ENCODE measurements around the gene KIAA1671.
"Not testable (repeated sequence)": the region's sequence is repeated elsewhere in the genome, so short reads cannot be mapped to it uniquely, and the experiment has no call there.

KIAA1671 gene

DNA sequence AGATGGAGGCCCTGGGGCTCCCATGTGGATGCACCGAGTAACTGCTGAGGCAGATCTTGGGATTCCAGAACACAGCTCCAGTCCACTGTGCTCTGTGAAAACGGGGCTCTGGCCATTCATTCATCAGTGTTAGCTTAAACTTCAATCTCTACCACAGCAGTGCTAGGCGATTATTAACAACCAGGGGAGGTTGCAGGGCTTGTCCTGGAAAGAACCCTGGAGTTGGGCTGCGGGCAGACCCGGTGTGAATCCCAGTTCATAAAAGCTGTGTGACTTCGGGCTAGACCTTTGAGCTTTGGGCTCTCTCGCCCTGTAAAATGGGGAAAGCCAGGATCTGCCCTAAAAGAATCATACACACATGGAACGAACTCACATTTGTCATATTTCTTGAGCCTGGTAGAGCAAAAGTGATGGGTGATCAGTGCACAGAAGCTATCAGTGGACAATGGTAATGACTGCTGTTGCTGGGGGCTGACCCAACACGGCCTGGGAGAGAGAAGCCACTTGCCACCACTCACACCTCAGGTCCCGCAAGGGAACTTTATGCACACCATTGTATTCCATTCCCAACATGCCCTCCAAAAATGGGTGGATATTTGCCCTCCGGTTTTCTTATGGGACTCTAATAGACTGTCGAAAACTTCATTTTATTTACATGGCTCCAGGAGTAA, 231.6 kb downstream of the KIAA1671 start:
- DNase-seq = no peak

DNA sequence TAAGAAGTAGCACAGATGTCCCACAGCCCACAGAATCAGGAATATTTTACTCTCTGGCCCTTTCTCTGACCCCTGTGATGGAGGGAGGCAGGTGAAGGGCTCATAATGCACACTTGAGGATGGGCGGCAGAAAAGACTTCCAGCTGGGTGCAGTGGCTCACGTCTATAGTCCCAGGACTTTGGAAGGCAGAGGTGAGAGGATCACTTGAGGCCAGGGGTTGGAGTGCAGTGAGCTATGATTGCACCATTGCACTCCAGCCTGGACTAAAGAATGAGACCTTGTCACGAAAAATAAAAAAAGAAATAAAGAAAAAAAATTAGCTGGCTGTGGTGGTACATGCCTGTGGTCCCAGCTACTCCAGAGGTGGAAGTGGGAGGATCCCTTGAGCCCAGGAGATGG, 233.6 kb downstream of the KIAA1671 start:
- DNase-seq = no peak

DNA sequence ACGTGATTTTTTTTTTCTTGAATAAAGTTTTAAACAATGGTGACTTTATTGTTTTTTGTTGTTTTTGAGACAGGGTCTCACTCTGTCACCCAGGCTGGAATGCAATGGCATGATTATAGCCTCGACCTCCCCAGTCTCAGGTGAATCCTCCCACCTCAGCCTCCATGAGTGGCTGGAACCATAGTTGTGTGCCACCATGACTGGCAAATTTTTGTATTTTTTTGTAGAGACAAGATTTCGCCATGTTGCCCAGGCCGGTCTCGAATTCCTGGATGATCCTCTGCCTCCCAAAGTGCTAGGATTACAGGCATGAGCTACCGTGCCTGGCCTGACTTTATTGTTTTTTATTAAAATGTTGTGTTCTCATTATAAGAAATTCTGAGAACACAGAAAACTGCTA, 235.0 kb downstream of the KIAA1671 start:
- DNase-seq = no peak

DNA sequence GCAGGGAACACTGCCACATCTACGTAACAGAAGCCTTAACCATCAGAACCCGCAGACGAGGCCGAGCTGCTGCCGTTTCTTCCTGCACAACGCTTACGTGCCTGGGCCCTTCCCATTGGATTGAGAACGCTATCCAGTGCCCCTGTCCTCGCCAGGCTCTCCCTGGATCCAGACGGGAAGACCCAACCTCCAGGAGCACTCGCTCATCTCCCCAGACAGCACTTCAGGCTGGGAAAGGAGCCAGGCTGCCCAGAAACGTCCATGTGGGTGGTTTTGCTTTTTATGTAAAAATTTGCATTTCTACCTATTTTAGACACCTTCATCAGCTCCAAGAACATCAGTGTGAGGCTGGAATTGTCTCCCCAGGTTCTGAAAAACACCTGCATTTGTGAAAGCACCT, 239.9 kb downstream of the KIAA1671 start:
- peak in 1 of 51 donors; percentile 11 for DNase-seq

DNA sequence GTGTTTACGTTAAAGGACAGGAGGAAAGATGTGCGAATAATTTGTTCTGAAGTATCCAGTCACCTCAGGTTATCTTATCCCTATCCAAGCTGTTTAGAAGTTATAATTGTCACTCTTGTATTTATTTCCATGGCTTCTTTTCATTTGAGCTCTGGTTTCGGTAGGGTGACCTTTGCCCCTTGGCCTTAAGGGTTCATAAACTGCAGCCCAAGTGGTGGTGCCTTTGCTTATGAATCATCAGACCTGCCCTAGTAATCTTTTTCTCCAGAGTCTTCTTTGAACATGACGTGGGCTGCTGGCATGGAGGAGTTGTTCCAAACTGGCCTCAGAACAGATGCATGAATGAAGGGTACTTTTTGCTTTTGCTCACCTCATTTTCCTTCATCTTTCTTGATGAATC, 240.6 kb downstream of the KIAA1671 start:
- no peak for DNase-seq

DNA sequence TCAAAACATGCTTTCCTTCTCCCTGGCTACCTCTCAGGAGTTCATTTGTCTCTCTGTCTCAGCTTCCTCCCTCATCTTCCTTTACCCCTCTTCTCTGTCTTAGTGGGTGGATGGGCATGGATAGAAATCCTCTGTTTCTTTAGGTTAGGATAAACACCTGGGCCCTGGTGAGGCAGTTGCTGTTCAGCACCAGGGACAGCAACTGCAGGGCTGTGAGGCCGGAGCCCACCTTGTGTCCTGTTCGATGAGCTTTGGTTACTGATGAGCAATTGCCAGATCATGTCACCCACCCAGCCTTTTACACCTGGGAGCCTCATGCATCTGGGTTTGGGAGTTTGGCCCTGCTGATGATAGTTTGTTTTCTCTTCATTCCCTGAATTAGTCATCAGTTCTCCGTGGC, 241.0 kb downstream of the KIAA1671 start:
- DNase-seq = no peak

DNA sequence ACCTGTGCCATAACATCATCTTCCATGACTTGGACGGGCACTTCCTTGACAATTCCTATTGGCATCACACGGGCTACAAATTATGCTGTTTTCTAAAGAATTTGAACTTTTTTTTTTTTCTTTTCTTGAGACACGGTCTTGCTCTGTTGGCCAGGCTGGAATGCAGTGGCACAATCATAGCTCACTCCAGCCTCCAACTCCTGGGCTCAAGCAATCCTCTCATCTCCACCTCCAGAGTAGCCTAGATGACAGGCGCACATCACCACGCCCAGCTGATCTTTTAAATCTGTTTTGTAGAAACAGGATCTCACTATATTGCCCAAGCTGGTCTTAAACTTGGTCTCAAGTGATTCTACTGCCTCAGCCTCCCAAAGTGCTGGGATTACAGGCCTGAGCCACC, 243.8 kb downstream of the KIAA1671 start:
- no peak for DNase-seq

DNA sequence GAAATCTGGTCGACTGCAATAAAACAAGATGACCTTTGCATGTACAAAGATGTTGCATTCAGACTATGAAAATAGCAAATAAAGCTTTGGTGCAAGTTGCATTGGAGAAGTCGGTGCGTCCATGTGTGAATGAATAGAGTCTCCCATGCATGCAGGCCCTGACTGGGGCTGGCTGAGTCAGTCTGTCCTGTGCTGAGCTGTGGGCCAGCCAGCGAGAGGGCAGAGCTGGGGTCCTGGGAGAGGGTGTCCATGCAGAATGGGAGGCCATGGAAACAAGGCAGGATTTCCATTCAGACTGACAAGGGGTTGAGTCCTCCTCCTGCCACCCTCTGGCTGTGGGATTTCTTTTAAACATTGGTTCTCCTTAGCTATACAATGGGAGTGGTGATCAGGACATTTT, 244.8 kb downstream of the KIAA1671 start:
- peak in 1 of 51 donors; percentile 4 for DNase-seq

DNA sequence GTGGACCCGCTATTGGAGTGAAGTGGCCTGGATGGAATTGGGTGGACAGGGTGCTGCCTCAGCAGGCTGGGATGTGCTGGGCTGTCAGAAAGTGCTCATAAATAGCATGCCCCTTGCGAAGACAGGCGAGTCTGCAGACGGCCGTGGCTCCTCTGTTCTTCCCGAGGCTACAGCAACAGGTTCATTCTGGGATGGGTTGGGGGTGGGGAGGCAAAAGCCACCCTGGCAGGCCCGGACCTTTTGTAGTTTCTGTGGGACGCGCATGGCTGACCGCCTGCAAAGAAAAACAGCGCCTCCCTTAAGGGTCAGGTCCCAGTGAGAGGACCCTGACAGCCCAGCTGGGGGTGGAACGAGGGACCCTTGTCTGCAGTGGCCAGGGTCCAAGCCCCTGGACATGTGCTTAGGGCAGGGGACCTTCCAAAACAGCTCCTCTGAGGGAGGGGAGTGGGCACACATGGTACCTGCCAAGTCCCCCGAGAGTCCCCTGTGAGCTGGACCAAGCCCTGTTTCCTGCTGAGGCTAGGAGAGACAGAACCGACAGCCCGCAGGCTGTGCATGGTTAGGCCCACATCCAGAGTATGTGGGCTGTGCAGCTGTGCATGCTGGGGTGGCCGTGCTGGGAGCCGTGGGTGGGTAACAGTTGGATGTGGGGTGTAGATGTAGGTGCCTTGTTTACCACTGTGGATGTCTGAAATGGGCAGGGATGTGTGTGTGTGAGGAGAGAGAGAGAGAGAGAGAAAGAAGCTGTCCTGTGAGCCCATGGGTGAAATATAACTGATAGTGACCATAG, 247.4 kb downstream of the KIAA1671 start, which contains the start of gene CRYBB3:
Gene CRYBB3, plus strand, starts transcription at position 128 of the 790 bp plus-strand sequence. CDS start 1,539 bp downstream, outside the sequence.
- no peak for DNase-seq

DNA sequence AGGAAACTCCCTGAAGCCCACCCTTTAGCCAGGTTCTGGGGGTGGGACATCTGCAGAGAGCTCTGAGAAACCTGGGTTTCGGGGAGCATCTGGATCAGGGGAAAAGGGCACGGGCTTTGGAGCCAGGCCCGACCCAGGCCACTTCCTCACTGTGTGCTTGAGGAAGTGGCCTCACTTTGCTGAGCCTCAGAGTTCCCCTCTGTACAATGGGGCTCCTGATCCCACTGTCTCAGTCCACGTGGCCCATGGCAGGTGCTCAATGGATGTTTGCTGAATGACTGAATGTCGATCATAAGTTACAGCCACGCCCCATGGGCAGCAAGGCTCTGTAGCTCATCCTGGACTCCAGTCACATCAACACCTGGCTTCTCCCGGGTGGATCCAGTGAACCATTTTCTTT, 248.5 kb downstream of the KIAA1671 start:
- DNase-seq = no peak

DNA sequence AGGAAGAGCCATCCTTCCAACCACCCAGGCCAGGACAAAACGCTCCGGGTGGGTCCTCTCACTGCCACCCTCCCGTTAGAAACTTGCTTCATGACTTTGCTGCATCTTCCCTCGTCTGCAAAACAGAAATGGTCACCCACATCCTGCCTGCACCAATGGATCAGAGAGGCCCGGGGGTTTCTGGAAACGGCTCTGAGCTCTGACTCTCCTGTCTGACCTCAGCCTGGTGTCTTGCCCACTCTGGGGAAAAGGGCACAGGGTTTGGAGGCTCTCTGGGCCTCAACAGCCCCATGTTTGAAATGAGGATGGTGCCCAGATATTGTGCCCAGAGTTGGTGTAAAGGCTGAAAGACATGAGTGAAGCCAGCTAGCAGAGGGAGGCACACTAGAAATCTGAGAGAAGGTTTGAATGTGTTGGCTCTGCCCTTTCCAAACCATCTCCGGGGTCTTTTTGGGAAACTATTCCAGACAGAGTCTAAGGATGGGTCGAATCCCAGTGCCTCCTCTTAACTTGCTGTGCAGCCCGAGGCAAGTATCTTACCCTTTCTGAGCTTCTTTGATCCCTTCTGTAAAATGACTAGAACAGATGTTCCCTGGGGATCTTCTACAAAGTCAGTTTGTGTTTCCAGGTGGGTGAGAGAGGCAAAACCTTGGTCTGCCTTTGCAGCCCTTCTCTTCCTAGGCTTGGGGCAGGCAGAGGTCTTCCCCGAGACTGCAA, 249.2 kb downstream of the KIAA1671 start:
- DNase-seq = no peak

DNA sequence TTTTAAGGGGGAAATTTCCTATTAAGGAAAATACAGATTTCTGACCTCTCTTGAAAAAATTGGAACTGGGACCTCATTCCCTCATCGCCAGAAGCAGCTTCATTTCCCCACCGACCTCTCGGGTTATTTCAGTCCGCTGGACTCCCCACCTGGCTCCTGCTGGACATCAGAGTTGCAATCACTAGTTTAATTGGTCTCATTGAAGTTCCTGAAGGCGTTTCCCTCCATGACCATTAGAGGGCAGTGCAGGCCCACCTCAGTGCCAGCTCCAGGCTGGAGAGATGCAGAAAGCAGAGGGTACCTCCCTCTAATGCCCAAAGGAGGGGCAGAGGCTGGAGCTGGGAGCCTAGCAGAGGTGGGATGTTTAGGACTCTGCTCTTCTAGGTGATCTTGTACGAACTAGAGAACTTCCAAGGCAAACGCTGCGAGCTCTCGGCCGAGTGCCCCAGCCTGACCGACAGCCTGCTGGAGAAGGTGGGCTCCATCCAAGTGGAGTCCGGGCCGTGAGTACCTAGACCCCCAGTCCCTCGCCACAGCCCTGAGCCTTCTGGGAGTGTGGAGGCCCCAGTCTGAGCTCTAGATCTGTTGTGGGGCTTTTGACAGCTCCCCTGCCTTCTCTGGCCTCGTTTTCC, 249.9 kb downstream of the KIAA1671 start:
- peak in 37 of 51 donors; percentile 2 to 66 (median 13) for DNase-seq

DNA sequence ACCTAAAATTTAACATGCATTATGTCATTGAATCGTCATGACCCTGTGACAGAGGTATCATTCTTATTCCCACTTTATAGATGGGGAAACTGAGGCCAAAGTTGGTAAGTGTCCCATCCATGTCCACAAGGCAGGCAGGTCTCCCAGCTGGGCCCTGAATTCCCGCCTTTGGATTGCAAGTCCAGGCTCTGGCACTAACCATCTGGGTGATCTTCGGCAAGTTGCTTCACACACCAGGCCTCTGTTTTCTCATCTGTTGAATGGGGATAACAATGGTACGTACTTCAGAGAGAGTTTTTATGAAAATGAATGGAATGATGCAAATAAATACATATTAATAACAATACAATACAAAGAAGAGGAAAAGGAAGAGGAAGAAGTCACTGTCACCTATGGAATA, 250.6 kb downstream of the KIAA1671 start:
- DNase-seq = no peak

DNA sequence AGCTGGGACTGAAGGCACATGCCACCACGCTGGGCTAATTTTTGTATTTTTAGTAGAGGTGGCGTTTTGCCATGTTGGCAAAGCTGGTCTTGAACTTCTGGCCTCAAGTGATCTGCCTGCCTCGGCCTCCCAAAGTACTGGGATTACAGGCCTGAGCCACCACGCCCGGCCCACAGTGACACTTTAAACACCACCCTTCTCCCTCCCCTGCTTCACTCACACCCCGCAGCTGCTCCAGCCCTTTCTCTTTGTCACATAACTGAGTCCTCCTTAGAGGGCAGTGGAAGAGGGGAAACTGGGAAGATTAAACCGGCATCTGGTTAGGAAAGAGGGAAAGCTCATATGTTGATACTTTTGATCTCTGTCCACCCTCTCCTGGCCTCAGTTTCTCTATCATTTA, 252.0 kb downstream of the KIAA1671 start:
- DNase-seq = not testable (repeated sequence)

DNA sequence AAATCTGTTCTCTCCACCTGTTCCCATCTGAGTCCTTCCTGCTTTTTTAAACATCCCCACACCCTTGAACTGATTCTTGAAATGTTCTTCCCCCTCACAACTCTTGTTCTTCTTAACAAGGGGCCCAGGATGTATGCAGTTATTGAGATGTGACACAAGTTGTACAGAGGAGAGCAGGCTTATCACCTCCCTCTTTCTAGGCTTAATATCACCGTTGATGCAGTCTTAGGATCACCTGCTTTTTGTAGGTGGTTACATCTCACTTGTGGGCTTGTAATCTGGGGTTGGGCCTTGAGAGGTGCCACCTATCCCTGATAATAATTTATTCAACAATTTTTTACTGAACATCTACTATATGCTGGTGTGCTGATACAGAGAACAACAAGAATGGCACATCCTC, 253.3 kb downstream of the KIAA1671 start:
- DNase-seq = no peak

DNA sequence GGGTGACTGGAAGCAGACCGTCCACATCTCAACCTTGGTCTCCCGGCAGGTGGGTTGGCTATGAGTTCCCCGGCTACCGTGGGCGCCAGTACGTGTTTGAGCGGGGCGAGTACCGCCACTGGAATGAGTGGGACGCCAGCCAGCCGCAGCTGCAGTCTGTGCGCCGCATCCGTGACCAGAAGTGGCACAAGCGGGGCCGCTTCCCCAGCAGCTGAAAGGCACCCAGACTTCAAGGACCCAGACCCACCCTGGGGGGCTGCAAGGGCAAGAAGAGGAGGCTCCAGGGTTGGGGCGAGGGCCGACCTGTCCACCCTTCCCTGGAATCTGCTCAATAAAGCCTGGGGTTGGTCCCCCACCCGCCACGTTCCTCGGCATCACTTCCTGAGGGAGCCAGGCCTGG, 254.5 kb downstream of the KIAA1671 start:
- DNase-seq = no peak

DNA sequence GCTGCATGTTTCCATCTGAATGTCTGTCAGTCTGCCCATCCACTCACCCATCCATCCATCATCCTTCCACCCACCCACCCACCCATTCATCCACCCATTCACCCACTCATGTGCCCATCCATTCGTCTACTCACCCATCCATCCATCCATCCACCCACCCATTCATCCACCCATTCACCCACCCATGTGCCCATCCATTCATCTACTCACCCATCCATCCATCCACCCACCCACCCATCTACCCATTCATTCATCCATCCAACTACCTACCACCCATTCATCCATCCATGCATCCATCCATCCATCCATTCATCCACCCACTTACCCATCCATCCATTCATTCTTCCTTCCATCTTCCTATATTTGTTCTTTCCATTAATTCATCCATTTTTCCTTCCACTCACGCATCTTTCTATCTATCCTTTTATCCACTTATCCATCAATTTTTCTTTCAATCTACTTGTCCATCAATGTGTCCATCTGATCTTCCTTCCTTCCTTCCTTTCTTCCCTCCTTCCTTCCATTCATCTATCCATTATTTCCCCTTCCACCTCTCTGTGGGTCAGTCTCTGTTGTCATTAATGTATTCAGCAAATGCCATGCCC, 255.1 kb downstream of the KIAA1671 start:
- DNase-seq = no peak

DNA sequence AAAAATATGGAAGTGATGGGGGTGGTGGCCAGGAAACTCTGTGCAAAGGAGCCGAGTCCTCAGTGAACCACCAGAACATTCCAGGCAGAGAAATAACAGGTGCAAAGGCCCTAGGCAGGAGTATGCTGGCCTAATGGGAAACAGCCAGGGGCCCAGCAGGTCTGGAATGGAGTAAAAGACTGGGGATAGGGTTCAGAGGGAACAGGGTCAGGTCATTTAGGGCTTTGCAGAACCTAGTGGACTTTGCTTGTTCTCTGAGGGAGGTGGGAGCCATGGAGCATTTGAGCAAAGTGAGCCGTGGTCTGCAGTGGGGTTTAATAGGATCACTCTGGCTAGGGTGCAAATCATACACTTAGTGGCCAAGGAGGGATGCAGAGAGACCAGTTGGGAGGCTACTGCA, 255.8 kb downstream of the KIAA1671 start:
- DNase-seq = no peak

DNA sequence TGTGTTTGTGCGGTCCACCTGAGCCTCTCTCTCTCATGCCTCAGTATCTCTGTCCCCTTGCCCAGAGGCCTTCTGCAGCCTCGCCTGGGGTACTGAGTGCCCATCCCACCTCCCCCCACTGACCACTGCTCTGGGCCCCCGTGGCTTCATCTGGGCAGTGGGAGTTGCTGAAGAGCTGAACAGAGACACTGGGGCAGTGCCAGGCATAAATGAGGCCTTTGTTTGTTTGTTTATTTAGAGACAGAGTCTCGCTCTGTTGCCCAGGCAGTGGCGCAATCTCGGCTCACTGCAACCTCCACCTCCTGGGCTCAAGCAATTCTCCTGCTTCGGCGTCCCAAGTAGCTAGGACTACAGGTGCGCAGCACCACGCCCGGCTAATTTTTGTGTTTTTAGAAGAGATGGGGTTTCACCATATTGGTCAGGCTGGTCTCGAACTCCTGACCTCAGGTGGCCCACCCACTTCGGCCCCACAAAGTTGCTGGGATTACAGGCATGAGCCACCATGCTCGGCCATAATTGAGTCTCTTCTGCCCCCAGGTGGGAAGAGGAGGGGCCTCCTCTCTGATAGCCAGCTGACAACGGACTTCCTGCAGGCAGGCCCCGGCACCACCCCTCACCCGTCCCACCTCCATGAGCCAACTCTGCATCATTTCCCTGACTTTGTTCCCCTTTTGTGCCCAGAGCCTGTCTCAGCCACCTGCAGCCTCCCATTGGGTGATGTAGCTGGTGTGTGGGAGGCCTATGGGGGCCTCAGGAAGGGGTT, 256.4 kb downstream of the KIAA1671 start:
- DNase-seq = no peak

DNA sequence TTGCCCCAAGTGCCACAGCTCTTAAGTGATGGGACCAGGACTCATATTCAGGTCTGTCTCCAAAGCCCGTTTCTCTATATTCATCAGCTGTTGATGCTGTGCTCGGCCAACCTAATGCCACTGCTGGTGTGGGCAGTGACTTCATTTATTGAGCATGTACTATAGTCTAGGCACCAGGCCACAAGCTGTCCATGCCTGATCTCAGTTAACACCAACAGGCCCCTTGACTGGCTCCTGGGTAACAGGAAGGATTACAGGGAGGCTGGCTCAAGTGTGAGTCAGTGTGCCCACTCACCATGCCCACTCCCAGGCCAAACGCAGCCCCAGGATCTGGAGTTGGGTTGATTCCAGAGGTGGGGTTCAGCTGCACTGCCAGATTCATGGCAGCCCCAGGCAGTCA, 258.3 kb downstream of the KIAA1671 start:
- no peak for DNase-seq

DNA sequence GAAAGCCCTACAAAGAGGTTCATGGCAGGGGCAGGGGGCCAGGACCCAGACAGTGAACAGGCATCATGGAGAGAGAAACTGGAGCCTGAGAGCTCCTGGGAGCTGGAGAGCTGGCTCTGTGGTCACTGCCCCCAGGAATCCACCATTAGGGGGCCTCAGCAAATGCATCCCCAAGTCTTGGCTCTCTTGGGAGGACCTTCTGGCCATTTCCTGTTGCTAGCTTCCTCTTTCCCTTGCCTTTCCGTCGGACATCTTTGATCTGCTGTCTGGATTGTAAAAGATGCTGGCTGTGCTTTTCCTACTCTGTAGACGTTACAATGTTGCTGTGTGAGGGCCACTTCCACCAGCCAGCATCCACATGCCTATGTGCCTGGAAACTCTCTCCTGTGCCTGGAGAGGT, 259.8 kb downstream of the KIAA1671 start:
- DNase-seq = no peak

All from hypothalamus (tissue), 51 donors.